GM23248 (cell line): ENCODE measurements around the gene S100A12.

Source experiments
- EZH2 ChIP-seq: fragments of 200-600 bp; sonication (generic); IDR thresholded peaks from 2 replicates; pipeline ENCODE4 v1.6.1; 2018; ENCODE audit warnings: antibody characterized with exemption, mild to moderate bottlenecking; ENCODE audit not compliant: insufficient read depth, poor library complexity, severe bottlenecking
- EZH2phosphoT487 ChIP-seq: fragments of 200-600 bp; sonication (generic); IDR thresholded peaks from 2 replicates; pipeline ENCODE4 v1.6.1; 2018; ENCODE audit warnings: antibody characterized with exemption, moderate library complexity, mild to moderate bottlenecking, low read depth; ENCODE audit not compliant: insufficient read depth

DNA sequence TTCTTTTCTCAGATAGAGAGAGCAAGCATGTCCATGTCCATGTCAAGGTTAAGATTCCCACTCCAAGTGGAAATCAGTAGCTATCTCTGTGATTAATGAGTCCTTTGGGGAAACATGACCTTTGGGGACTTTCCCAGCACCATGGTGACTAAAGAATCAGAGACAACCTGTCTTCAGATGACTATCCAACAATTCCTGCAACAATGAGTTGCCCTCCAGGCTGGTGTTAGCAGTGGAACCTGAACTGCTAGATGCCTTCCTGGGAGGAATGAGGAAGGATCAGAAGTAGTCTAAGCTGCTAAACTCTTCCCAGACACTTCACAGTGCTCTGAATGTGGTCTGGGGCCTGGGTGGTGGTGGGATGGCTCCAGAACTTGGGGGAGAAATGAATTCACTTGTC, 11.3 kb downstream of the S100A12 start:
- TF ChIP-seq EZH2: no peak
- TF ChIP-seq EZH2phosphoT487: no peak
